Endothelial cell (in vitro differentiated cells): Measurements from ENCODE around the gene ADAMTS5. TPM values are rescaled to one million over a fixed set of nuclear protein-coding genes. Genes with fewer than 3 reads are reported as not detected.

Experiments used
- DNase-seq: peaks from one replicate; pipeline ENCODE4 v3.0.0; 2021; ENCODE audit warnings: low spot score
- H3K27ac Mint-ChIP-seq: one replicate; pipeline ENCODE4 v1.8.0; 2021; ENCODE audit warnings: mixed read lengths, inconsistent platforms; ENCODE audit not compliant: unreplicated experiment
- H3K27me3 Mint-ChIP-seq: one replicate; pipeline ENCODE4 v1.8.0; 2021; ENCODE audit warnings: mild to moderate bottlenecking, moderate library complexity, mixed read lengths, inconsistent platforms; ENCODE audit not compliant: unreplicated experiment
- H3K36me3 Mint-ChIP-seq: one replicate; pipeline ENCODE4 v1.8.0; 2021; ENCODE audit warnings: mild to moderate bottlenecking, low read depth, mixed read lengths, inconsistent platforms; ENCODE audit not compliant: unreplicated experiment
- H3K4me1 Mint-ChIP-seq: one replicate; pipeline ENCODE4 v1.8.0; 2021; ENCODE audit warnings: mild to moderate bottlenecking, mixed read lengths, inconsistent platforms; ENCODE audit not compliant: unreplicated experiment
- H3K4me3 Mint-ChIP-seq: one replicate; pipeline ENCODE4 v1.8.0; 2021; ENCODE audit warnings: mild to moderate bottlenecking, mixed read lengths, inconsistent platforms; ENCODE audit not compliant: unreplicated experiment
- H3K9me3 Mint-ChIP-seq: one replicate; pipeline ENCODE4 v1.8.0; 2021; ENCODE audit warnings: mixed read lengths, inconsistent platforms; ENCODE audit not compliant: unreplicated experiment
- total RNA-seq: library from RNA; stranded (reverse); fragmentation: NEBNext Ultra II Directional; extraction: Animal tissue kit (Norgen Biotek cat#: 25700); gene quantifications from one replicate; pipeline ENCODE4 v1.2.1, GENCODE V29; 2021; ENCODE audit not compliant: unreplicated experiment
- TF ChIP-seq, protein P1 (sequence below): fragments of 200-600 bp; sonication (generic); IDR thresholded peaks from one replicate; pipeline ENCODE4 v1.5.0; 2021; ENCODE audit warnings: antibody characterized with exemption; ENCODE audit not compliant: unreplicated experiment

The ADAMTS5 gene
- total RNA-seq, 1 donor from 2014 or later = 0.33 TPM

DNA sequence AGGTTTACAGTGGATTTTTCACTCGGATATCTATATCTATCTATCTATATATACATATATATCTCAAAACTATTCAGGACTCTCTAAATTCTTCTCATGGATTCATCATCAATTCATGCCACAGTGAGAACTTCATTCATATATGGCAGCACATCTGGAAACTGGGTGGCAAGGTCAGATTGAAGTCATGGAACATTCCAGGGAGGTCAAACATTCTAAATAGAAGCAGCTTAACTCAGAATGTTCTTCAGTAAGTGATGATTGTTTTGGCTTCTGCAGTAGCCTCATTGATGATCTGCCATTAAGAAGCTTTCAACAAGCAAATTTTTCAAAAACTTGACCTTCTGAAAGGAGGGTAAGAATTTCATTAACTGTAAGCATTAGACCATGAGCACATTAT, 74.7 kb downstream of the ADAMTS5 start:
- H3K4me3 Mint-ChIP-seq = no peak overlapping the region
- no peaks in the 10 kb centered on the region for H3K36me3 Mint-ChIP-seq
- DNase-seq = no peak
- TF ChIP-seq, protein P1, sequence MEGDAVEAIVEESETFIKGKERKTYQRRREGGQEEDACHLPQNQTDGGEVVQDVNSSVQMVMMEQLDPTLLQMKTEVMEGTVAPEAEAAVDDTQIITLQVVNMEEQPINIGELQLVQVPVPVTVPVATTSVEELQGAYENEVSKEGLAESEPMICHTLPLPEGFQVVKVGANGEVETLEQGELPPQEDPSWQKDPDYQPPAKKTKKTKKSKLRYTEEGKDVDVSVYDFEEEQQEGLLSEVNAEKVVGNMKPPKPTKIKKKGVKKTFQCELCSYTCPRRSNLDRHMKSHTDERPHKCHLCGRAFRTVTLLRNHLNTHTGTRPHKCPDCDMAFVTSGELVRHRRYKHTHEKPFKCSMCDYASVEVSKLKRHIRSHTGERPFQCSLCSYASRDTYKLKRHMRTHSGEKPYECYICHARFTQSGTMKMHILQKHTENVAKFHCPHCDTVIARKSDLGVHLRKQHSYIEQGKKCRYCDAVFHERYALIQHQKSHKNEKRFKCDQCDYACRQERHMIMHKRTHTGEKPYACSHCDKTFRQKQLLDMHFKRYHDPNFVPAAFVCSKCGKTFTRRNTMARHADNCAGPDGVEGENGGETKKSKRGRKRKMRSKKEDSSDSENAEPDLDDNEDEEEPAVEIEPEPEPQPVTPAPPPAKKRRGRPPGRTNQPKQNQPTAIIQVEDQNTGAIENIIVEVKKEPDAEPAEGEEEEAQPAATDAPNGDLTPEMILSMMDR = no peak
- peaks cover 12% of the 10 kb centered on the region for H3K4me1 Mint-ChIP-seq
- H3K27me3 Mint-ChIP-seq = no peaks in the 10 kb centered on the region
- H3K9me3 Mint-ChIP-seq = no peaks in the 10 kb centered on the region
- H3K27ac Mint-ChIP-seq = no peak overlapping the region

DNA sequence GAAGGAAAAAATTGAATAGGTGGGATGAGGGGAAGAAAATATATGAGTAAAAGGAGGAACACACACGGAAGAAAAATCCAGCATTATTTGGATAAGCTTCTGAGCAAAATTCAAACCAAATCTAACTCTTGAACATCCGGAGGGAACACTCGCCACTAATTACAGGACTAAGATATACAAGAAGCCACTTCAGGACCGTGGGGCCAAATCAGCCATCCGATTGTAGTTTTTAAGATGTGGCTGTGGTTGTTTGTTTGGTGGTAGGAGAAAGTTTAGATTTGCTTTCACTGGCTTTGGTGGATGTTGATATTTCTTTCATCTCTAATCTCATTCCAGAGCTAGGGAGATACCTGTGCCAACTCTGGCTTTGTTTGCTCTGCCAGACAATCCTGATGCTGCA, 78.0 kb downstream of the ADAMTS5 start:
- no peak overlapping the region for H3K27ac Mint-ChIP-seq
- H3K4me3 Mint-ChIP-seq = no peak overlapping the region
- H3K9me3 Mint-ChIP-seq = no peaks in the 10 kb centered on the region
- TF ChIP-seq, protein P1 = no peak
- H3K36me3 Mint-ChIP-seq = no peaks in the 10 kb centered on the region
- no peaks in the 10 kb centered on the region for H3K27me3 Mint-ChIP-seq
- peaks cover 10% of the 10 kb centered on the region for H3K4me1 Mint-ChIP-seq
- DNase-seq = no peak

DNA sequence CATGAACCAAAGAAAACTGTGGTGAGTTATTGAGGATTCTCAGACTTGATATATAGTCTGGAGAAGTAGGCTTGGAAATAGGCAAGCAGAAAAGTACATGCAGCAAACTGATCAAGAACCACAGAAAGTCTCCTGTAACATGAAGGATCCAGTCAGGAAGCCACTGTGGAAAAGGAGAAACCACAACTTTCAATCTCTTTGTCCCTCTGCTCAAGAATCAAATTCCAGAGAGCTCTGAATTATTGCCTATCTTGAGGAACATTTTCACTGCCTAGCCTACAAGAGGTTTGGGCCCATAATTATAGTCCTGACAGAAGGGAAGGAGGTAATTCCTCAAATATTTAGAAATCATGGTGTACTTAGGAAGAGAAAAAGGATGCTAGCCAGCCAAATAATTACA, 78.6 kb downstream of the ADAMTS5 start:
- Mint-ChIP-seq H3K36me3 (no peaks in the 10 kb centered on the region), H3K9me3 (no peaks in the 10 kb centered on the region), H3K27ac (no peak overlapping the region), H3K27me3 (no peaks in the 10 kb centered on the region), H3K4me3 (no peak overlapping the region), H3K4me1 (peaks cover 3% of the 10 kb centered on the region)
- no peak for DNase-seq
- TF ChIP-seq, protein P1 = no peak

DNA sequence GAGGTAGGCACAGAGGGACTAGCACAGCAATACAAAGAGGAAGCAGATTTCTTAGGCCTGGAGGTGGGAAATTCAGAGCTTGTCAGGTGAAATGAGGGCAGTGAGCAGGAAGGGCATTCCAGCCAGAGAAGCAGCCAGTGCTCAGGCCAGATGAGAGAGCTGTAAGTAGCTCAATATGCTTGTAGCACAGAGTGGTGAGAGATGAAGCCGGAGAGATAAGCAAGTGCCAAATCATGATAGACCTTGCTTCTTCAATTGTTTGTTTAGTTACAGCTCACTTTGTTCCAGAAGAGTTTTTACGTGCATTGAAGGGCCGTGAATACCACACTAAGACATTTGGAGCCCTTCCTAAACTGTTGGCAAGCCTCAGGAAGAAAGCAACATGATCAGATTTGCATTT, 79.6 kb downstream of the ADAMTS5 start:
- Mint-ChIP-seq H3K36me3 (no peaks in the 10 kb centered on the region), H3K4me3 (no peak overlapping the region), H3K27me3 (no peaks in the 10 kb centered on the region), H3K27ac (no peak overlapping the region), H3K4me1 (no peaks in the 10 kb centered on the region), H3K9me3 (no peaks in the 10 kb centered on the region)
- DNase-seq = no peak
- TF ChIP-seq, protein P1 = no peak

DNA sequence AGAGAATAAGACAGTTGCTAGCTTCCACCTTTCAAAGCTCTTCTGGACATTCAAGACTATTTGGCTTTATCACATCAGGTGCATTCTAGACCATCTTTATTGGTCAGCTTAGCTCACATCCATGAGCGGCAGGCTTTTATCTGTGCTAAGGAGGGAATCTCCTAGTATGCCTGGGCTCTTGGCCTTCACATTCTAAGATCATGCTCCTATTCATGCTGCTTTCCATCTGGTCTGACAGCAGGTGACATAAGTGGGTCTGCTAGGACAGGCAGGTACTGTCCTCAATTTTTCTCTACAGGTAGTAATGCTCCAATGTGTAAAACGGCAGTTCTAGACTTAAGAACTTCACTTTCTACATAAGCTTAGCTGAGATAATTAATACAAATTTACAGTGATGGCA, 82.5 kb downstream of the ADAMTS5 start:
- Mint-ChIP-seq H3K27me3 (no peaks in the 10 kb centered on the region), H3K36me3 (no peaks in the 10 kb centered on the region), H3K4me1 (no peaks in the 10 kb centered on the region), H3K27ac (no peak overlapping the region), H3K4me3 (no peak overlapping the region), H3K9me3 (no peaks in the 10 kb centered on the region)
- TF ChIP-seq, protein P1 = no peak
- no peak for DNase-seq
